Neural progenitor cell (in vitro differentiated cells): ENCODE measurements around the gene HSPG2.

Source experiments
- EZH2 ChIP-seq: fragments of 200-600 bp; sonication (generic); IDR thresholded peaks from 2 replicates; pipeline ENCODE4 v1.6.1; 2017; ENCODE audit warnings: antibody characterized with exemption, mild to moderate bottlenecking, moderate library complexity
- EZH2phosphoT487 ChIP-seq: fragments of 200-600 bp; sonication (generic); IDR thresholded peaks from 2 replicates; pipeline ENCODE4 v1.6.1; 2017; ENCODE audit warnings: antibody characterized with exemption
- TF ChIP-seq, protein P1 (sequence below): fragments of 200-600 bp; sonication (generic); IDR thresholded peaks from 2 replicates; pipeline ENCODE4 v1.5.1; 2017; ENCODE audit warnings: antibody characterized with exemption, mild to moderate bottlenecking

DNA sequence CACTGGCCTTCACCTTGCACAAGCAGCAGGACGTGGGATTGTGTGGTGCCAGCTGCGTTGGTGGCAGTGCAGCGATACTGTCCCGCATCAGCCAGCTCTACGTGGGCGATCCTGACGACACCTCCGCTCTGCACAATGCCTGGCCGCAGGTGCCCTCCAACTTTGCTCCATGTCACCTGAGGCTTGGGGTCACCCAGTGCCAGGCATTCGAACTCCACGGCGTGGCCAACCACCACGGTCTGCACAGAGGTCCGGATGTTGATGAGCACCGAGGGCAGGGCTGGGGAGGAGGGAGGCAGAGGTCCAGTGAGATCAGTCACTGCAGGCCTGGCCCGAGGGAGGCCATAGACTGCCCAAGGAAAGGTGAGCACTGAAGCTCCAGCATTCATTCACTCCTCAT is 102.4 kb downstream of the HSPG2 start:
- TF ChIP-seq, protein P1, sequence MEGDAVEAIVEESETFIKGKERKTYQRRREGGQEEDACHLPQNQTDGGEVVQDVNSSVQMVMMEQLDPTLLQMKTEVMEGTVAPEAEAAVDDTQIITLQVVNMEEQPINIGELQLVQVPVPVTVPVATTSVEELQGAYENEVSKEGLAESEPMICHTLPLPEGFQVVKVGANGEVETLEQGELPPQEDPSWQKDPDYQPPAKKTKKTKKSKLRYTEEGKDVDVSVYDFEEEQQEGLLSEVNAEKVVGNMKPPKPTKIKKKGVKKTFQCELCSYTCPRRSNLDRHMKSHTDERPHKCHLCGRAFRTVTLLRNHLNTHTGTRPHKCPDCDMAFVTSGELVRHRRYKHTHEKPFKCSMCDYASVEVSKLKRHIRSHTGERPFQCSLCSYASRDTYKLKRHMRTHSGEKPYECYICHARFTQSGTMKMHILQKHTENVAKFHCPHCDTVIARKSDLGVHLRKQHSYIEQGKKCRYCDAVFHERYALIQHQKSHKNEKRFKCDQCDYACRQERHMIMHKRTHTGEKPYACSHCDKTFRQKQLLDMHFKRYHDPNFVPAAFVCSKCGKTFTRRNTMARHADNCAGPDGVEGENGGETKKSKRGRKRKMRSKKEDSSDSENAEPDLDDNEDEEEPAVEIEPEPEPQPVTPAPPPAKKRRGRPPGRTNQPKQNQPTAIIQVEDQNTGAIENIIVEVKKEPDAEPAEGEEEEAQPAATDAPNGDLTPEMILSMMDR: no peak
- TF ChIP-seq EZH2 (no peak), EZH2phosphoT487 (no peak)
